Measurements from ENCODE around the gene SIX5. TPM values are rescaled to one million over a fixed set of nuclear protein-coding genes. Genes with fewer than 3 reads are reported as not detected.

SIX5 gene
- total RNA-seq, 2 donors from 2014 or later, result 3.7 to 5.2 TPM

DNA sequence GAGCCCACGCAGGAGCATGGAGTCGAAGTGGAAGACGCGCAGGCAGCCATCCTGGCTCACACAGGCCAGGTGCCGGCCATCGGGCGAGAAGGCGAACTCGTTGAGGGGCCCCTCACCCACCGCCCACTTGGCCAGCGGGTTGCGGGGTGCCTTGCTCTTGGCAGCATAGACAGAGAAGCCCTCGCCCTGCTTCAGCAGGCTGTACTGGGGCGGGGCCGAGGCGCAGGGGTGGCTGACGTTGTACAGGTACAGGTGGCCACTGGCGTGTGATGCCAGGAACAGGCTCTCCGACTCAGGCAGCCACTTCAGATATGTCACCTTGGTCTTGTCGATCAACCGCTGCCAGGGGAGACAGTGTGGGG lies 17.5 kb upstream of the SIX5 start:
- peaks cover 12 to 31% of the 10 kb centered on the region in 2 donors for H3K36me3 Mint-ChIP-seq (ENCODE audit: insufficient read depth in 2 of 2)
- no peaks in the 10 kb centered on the region for H3K9me3 Mint-ChIP-seq
- DNase-seq, result no peak
- H3K4me1 Mint-ChIP-seq (ENCODE audit: low read depth), result peaks cover 13% of the 10 kb centered on the region
- no peak overlapping the region for H3K27ac Mint-ChIP-seq
- H3K27me3 Mint-ChIP-seq (ENCODE audit: low read depth), result no peaks in the 10 kb centered on the region
- H3K4me3 Mint-ChIP-seq, result no peak overlapping the region
- no peak for ATAC-seq (replicated peaks in 1 of 2)

DNA sequence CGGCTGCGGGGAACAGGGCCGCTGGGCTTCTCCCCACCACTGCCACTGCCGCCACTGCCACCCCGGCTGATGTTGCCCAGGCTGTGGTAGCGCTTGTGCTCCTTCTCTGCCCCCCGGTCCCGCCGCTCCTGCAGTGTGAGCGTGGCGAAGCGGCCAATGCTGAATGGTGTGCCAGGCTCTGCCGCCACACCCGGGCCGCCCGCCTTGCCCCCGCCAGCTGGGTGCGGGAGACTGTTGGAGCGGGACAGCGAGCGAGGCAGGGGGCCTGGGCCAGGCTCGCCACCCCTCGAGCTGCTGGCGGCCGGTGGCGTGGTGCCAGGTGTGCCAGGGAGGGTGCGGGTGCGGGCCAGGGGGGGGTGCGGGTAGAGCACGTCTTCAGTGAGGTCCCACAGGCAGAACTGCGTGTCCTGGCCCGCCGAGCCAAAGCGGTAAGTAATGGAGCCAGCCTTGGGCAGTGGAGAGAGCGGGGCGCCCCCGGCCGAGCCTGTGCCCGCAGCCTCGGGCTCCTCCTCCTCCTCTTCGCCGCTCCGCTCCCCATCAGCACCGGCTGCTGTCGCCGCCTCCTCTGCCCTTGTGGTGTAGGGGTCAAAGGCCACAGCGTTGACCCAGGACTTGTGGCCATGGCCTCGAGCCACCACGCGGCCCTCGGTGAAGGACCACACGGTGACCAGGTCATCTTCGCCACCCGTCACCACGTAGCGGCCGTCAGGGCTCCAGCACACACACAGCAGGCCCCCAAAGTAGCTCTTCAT lies 16.9 kb upstream of the SIX5 start:
- no peak for ATAC-seq (replicated peaks in 1 of 2)
- Mint-ChIP-seq H3K4me1 (ENCODE audit: low read depth) (peaks cover 8% of the 10 kb centered on the region), H3K27me3 (ENCODE audit: low read depth) (peaks cover 2% of the 10 kb centered on the region)

DNA sequence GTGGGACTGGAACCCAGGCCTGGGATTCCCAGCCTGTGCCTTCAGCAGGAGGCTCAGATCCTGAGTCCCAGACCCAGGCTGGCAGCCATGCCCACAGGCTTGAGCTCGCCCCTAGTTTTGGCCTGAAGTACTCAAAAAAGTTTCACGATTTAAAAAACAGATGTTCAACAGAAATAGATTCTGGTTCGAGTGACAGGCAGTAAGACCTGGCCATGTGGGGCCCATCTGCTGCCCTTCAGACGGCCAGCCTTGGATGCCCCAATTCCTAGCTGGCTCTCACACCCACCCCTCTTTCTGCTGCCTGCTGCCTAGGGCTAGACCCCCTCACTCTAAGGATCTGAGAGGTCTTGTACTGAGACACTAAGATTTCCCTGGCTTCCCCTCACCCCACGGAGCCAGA lies 16.0 kb upstream of the SIX5 start:
- H3K36me3 Mint-ChIP-seq (ENCODE audit: insufficient read depth in 2 of 2), result peaks cover 12 to 26% of the 10 kb centered on the region in 2 donors
- no peak for ATAC-seq (replicated peaks in 1 of 2)
- no peaks in the 10 kb centered on the region for H3K9me3 Mint-ChIP-seq
- DNase-seq, result no peak
- no peak overlapping the region for H3K4me3 Mint-ChIP-seq
- H3K27me3 Mint-ChIP-seq (ENCODE audit: low read depth), result peaks cover 11% of the 10 kb centered on the region
- H3K4me1 Mint-ChIP-seq (ENCODE audit: low read depth), result no peaks in the 10 kb centered on the region
- H3K27ac Mint-ChIP-seq, result no peak overlapping the region

More for the DNA sequence above, 16.9 kb upstream of the SIX5 start:
- no peak overlapping the region for H3K4me3 Mint-ChIP-seq
- DNase-seq, result no peak
- H3K9me3 Mint-ChIP-seq, result no peaks in the 10 kb centered on the region
- H3K36me3 Mint-ChIP-seq (ENCODE audit: insufficient read depth in 2 of 2), result peaks cover 12 to 30% of the 10 kb centered on the region in 2 donors
- H3K27ac Mint-ChIP-seq, result no peak overlapping the region

DNA sequence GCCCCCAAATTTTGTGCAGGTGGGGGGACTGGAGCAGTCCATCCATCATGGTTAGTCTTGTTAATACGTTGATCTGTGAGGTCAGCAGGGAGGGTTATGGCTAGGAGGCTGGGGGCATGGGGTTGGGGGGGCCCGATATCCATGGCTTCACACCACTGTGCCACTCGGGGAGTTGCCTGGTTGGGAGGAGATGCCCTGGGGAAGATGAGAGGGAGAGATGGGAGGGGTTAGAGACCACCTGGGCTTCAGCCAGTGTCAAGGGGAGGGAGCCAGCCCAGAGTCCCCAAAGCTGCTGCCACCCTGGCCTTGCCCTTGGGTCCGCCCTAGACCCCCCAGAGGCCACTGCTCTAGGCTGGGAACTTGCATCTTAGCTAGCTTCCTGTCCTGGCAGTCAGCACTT lies 15.0 kb upstream of the SIX5 start:
- Mint-ChIP-seq H3K27ac (no peak overlapping the region), H3K27me3 (ENCODE audit: low read depth) (peaks cover 21% of the 10 kb centered on the region), H3K9me3 (no peaks in the 10 kb centered on the region), H3K4me3 (no peak overlapping the region), H3K4me1 (ENCODE audit: low read depth) (peaks cover 9% of the 10 kb centered on the region), H3K36me3 (ENCODE audit: insufficient read depth in 2 of 2) (peaks cover 11 to 21% of the 10 kb centered on the region in 2 donors)
- DNase-seq (no peak), ATAC-seq (replicated peaks in 1 of 2) (no peak)

DNA sequence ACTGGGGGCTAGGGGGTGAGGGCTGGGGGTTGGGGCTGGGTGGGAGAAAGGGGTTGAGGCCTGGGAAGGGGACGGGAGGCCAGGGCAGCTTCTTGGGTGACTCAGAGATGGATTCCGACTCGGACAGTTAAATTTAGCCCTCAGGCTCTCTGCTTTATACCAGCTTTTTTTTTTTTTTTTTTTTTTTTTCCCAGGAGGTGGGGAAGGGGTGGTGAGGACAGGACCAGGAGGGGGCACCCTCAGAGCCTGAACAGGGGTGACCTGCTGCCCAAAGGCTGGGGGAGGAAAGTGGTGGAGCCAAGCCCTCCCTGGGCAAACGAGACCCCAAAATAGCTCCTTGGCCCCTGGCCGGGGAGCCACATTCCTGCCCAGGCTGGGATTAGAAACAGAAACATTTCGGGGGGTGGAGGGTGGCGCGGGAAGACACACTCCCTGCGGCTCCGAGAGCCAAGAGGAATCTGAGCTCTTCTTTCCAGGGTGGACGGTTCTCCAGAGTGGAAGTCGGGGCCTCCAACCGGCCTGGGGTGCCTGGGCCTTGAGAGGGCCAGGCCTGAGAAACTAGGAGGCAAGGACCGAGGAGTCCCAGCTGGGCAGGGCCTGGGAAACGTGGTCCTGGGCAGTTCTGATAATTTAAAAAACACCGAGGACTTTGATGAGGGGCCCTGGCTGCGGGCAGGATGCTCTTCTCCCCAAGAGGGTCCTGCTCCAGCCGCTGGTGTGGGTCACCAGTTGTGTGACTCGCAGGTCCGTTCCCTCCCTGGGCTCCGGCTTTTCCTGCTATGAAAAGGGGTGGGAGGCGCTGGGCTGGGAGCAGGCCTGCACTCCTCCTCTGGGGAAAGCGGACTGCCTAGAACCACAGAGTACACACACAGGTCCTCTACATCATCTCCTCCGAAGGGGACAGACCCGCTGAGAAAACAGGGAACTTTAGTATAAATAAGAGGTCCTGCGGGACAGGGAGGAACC lies 14.1 kb upstream of the SIX5 start:
- no peak for DNase-seq
- H3K36me3 Mint-ChIP-seq (ENCODE audit: insufficient read depth in 2 of 2), result peaks cover 7 to 12% of the 10 kb centered on the region in 2 donors
- no peak for ATAC-seq (replicated peaks in 1 of 2)

DNA sequence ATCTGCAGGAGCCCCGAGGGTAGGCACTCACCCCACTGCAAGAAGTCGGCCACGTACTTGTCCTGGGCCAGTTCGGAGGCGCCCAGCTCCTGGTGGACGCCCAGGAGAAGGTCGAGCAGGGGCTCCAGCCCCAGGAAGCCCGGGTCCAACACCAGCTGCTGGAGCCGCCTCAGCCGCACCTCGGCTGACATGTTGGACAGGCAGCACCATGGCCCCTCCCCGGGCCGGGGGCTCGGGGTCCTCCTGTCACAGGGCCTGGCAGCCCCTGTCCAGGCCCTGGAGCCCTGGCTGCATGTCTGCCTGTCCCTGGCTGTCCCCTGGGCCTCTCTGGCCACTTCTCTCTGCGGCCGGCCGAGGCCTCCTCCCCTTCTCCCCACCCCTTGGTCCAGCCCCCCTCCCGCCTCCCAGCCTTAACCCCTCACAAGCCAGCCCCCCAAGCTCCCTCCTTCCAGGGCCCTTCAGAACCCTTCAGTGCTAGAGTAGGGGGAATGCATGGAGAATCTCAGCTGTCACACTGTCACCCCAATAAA lies 13.2 kb upstream of the SIX5 start, which contains the start of gene DMPK:
Gene DMPK (minus strand): TSS at position 329 of the 530 bp plus-strand sequence. CDS start 138 bp downstream, at position 191.
- Mint-ChIP-seq H3K27me3 (ENCODE audit: low read depth) (peaks cover 24% of the 10 kb centered on the region), H3K27ac (no peak within 1 kb of the TSS), H3K9me3 (no peaks in the 10 kb centered on the region), H3K36me3 (ENCODE audit: insufficient read depth in 2 of 2) (peaks cover 4 to 5% of the 10 kb centered on the region in 2 donors), H3K4me3 (no peak within 1 kb of the TSS), H3K4me1 (ENCODE audit: low read depth) (peaks cover 17% of the 10 kb centered on the region)
- no peak for DNase-seq
- ATAC-seq (replicated peaks in 1 of 2), result no peak

More for the DNA sequence above, 14.1 kb upstream of the SIX5 start:
- Mint-ChIP-seq H3K9me3 (no peaks in the 10 kb centered on the region), H3K4me1 (ENCODE audit: low read depth) (peaks cover 17% of the 10 kb centered on the region), H3K4me3 (no peak overlapping the region), H3K27ac (no peak overlapping the region), H3K27me3 (ENCODE audit: low read depth) (peaks cover 24% of the 10 kb centered on the region)

GRCh38 chr19:45781214-45782161 lies 12.4 kb upstream of the SIX5 start:
- no peak overlapping the region for H3K27ac Mint-ChIP-seq
- H3K9me3 Mint-ChIP-seq, result no peaks in the 10 kb centered on the region
- peaks cover 17% of the 10 kb centered on the region for H3K4me1 Mint-ChIP-seq (ENCODE audit: low read depth)
- peaks cover 4 to 7% of the 10 kb centered on the region in 2 donors for H3K36me3 Mint-ChIP-seq (ENCODE audit: insufficient read depth in 2 of 2)
- H3K27me3 Mint-ChIP-seq (ENCODE audit: low read depth), result peaks cover 24% of the 10 kb centered on the region
- ATAC-seq (replicated peaks in 1 of 2) (no peak), DNase-seq (no peak)
- no peak overlapping the region for H3K4me3 Mint-ChIP-seq

DNA sequence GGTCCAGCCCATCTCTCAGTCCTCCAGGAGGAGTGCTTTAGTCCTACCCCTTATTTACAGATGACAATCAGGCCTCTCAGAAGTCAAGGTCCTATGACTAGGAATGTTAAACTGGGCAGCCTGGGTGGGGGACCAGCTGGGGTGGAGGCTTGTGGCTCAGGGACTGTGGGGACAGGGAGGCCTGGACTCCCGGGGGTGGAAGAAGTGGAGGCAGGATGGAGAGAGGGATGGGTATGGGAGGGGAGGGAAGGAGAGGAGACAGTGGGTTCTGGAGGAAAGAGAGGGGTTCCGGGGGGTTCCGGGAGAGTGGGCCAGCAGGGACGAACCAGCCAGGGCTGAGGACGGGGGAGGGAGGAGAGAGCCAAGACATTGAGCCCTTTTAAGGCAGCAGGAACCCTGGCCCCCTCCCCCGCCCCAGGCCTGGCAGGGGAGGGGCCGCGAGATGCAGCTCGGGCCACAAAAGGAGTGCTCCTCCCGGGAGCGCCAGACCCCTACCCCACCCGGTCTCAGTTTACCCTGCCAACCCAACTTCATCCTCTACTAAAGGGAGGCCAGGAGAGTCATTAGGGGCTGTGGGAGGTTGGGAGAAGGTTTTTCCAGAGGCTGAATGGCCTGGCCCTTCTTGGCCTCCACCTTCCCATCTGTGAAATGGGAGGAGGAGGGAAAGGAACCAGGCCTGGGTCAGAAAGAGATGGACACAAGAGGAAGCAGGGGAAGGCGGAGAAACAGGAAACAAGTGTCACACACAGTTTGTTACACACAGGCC lies 11.6 kb upstream of the SIX5 start:
- Mint-ChIP-seq H3K36me3 (ENCODE audit: insufficient read depth in 2 of 2) (peaks cover 2 to 5% of the 10 kb centered on the region in 2 donors), H3K4me1 (ENCODE audit: low read depth) (peaks cover 17% of the 10 kb centered on the region), H3K9me3 (no peaks in the 10 kb centered on the region), H3K27me3 (ENCODE audit: low read depth) (peaks cover 24% of the 10 kb centered on the region), H3K27ac (no peak overlapping the region), H3K4me3 (no peak overlapping the region)
- no peak for DNase-seq
- no peak for ATAC-seq (replicated peaks in 1 of 2)

GRCh38 chr19:45780146-45780447 lies 11.0 kb upstream of the SIX5 start:
- no peak for ATAC-seq (replicated peaks in 1 of 2)
- H3K4me3 Mint-ChIP-seq, result no peak overlapping the region
- no peaks in the 10 kb centered on the region for H3K9me3 Mint-ChIP-seq
- H3K27me3 Mint-ChIP-seq (ENCODE audit: low read depth), result peaks cover 24% of the 10 kb centered on the region
- peaks cover 2 to 5% of the 10 kb centered on the region in 2 donors for H3K36me3 Mint-ChIP-seq (ENCODE audit: insufficient read depth in 2 of 2)
- H3K27ac Mint-ChIP-seq, result no peak overlapping the region
- no peak for DNase-seq
- peaks cover 17% of the 10 kb centered on the region for H3K4me1 Mint-ChIP-seq (ENCODE audit: low read depth)

GRCh38 chr19:45779231-45780145 lies 10.4 kb upstream of the SIX5 start:
- Mint-ChIP-seq H3K4me3 (peak overlapping the region; percentile 87 to 92), H3K27ac (peak overlapping the region; percentile 72), H3K27me3 (ENCODE audit: low read depth) (peaks cover 24% of the 10 kb centered on the region), H3K4me1 (ENCODE audit: low read depth) (peaks cover 17% of the 10 kb centered on the region), H3K36me3 (ENCODE audit: insufficient read depth in 2 of 2) (peaks cover 2 to 5% of the 10 kb centered on the region in 2 donors), H3K9me3 (no peaks in the 10 kb centered on the region)
- peak; percentile 95 to 97 for DNase-seq
- ATAC-seq (replicated peaks in 1 of 2), result peak; percentile 98

- ATAC-seq (replicated peaks in 1 of 2) (no peak), DNase-seq (no peak)
- Mint-ChIP-seq H3K4me1 (ENCODE audit: low read depth) (peaks cover 17% of the 10 kb centered on the region), H3K27me3 (ENCODE audit: low read depth) (peaks cover 24% of the 10 kb centered on the region), H3K36me3 (ENCODE audit: insufficient read depth in 2 of 2) (peaks cover 2 to 5% of the 10 kb centered on the region in 2 donors), H3K27ac (no peak overlapping the region), H3K9me3 (no peaks in the 10 kb centered on the region), H3K4me3 (peak overlapping the region; percentile 87 to 92)
Observed at GRCh38 chr19:45778010-45778661, 9.1 kb upstream of the SIX5 start.
